GM12875 (cell line): ENCODE results near the gene CNTNAP2.

ENCODE experiments used
- H3K4me3 ChIP-seq: one replicate; pipeline ENCODE4 v1.5.1; 2011; ENCODE audit warnings: low read depth, low read length, control low read depth
- TF ChIP-seq, protein P1 (sequence below): IDR thresholded peaks from 2 replicates; pipeline ENCODE4 v1.5.1; 2011; ENCODE audit warnings: low read depth, mild to moderate bottlenecking, control low read depth, inconsistent platforms, low read length, moderate library complexity, borderline replicate concordance; ENCODE audit not compliant: insufficient read depth

Gene CNTNAP2

DNA sequence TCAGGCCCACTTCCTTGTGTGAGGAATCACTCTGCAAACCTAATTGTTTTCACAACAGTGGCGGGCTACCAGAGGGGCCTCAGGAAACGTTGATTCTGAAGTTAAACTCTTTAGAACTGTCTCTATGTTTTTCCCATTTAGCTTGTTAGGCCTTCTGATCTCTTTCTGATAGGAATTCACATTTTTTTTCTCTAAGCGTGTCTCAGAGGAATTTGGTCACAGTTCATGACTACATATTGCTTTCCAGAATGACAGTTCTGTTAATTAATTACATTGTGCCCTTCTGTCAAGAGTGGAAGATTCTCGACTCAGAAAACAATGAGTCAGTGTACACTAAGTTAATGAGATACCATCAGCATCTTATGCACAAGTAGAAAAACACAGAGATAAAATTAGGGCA is 2004.8 kb downstream of the CNTNAP2 start:
- no peak overlapping the region for H3K4me3 ChIP-seq
- TF ChIP-seq, protein P1, sequence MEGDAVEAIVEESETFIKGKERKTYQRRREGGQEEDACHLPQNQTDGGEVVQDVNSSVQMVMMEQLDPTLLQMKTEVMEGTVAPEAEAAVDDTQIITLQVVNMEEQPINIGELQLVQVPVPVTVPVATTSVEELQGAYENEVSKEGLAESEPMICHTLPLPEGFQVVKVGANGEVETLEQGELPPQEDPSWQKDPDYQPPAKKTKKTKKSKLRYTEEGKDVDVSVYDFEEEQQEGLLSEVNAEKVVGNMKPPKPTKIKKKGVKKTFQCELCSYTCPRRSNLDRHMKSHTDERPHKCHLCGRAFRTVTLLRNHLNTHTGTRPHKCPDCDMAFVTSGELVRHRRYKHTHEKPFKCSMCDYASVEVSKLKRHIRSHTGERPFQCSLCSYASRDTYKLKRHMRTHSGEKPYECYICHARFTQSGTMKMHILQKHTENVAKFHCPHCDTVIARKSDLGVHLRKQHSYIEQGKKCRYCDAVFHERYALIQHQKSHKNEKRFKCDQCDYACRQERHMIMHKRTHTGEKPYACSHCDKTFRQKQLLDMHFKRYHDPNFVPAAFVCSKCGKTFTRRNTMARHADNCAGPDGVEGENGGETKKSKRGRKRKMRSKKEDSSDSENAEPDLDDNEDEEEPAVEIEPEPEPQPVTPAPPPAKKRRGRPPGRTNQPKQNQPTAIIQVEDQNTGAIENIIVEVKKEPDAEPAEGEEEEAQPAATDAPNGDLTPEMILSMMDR = no peak

DNA sequence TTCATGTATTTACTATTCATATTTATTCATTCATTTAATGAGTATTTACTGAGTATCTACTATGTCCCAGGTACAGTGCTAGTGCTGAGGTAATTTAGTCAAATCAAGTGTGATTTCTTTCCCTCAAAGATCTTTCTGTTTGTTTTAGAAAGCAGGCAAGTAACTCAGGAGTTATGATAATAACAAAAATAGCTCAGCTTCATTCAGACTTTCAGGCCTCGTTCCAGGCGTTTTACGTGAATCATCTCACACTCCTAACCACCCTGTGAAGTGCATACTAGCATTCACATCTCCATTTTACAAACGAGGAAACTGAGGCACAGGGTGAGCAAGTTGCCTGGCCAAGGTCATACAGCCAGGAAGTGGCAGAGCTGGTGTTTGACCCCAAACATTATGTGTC is 2005.2 kb downstream of the CNTNAP2 start:
- H3K4me3 ChIP-seq = no peak overlapping the region
- TF ChIP-seq, protein P1 = no peak

DNA sequence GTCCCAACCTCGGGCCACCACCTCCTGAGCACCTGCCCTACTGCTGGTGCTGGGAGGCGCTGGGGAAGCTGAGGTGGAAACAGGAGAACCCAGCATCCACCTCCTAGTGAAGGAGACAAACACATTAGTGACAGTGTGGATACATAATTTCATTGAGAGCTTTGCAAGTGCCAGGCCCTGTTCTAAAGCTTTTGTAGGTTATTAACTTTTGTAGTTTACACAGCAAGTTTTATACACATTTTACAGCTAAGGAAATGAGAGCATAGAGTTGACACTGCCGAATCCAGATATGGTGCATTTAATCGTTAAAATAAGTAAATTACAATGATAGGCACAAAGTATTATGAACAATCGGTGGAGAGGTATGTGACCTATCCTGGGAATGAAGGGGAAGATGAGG is 2007.9 kb downstream of the CNTNAP2 start:
- no peak overlapping the region for H3K4me3 ChIP-seq
- TF ChIP-seq, protein P1 = no peak

DNA sequence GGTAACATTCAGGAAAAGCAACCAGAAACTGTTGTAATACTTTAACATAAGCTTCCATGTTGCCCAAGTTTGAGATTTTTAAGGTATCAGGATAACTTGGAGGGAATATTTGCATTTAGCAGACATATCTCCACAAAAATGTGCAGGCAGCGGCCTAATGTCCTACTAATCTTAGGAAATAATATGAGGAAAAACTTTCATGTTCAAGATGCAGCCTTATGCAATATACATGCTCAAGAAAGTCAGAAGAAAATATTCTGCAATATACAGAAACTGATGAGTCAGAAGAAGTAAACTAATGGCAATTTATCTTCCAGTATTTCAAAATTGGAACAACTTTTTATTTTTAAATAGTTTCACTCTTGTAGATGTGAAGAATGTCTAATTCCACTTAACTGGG is 2010.8 kb downstream of the CNTNAP2 start:
- TF ChIP-seq, protein P1 = no peak
- H3K4me3 ChIP-seq = no peak overlapping the region

DNA sequence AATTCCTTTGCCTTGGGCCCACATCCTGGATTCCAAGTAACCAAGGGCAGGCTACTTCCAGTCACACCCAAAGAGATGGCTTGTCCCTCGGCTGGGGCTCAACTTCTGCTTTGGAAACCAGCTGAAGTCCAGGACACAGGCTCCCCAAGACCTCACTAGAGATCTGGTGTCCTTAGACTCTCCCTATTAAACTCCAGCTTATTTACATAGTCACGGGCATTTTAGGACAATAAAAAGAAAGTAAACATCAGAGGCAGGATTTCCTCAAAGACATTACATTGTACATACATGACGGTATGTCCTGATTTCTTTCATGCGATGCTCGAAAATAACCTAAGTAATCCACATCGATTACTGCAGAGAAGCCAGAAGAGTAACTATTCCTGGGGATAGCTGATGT is 2012.4 kb downstream of the CNTNAP2 start:
- TF ChIP-seq, protein P1 = no peak
- H3K4me3 ChIP-seq = no peak overlapping the region

DNA sequence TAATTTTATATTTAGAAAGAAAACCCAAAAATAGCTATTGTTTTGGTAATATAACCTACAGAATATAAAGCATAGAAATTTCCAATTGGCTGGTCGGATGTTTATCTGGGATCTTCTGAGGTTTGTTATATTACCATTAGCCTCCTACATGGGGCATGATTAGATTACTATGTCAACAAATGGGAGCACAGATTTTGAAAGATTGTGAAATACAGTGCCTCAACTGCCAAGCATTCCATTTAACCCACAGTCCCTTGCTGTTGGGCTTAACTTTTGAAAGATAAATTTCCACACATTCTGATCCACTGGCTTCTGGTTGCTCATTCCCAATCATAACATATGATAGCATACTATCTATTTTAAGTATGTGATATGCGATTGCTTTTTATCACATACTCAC is 2018.5 kb downstream of the CNTNAP2 start:
- TF ChIP-seq, protein P1 = no peak
- no peak overlapping the region for H3K4me3 ChIP-seq

DNA sequence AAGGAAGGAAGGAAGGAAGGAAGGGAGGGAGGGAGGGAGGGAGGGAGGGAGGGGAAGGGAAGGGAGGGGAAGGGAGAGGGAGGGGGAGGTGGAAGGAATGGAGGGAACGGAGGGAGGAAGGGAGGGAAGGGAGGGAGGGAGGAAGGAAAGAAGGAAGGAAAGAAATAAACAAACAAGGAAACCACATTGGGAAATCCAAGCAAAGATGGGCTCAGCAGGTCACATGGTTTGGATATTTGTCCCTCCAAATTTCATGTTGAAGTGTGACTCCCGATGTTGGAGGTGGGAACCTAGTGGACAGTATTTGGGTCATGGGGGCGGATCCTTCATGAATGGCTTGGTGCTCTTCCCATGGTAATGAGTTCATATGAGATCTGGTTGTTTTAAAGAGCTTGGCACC is 2019.4 kb downstream of the CNTNAP2 start:
- no peak overlapping the region for H3K4me3 ChIP-seq
- TF ChIP-seq, protein P1 = no peak
